HG03442 (cell line): ENCODE data around the gene ANKS1B.

Experiments
- ATAC-seq: cut with Tn5 transposase; IDR thresholded peaks from one replicate; pipeline ENCODE4 v1.9.1; 2021; ENCODE audit warnings: mild to moderate bottlenecking, moderate library complexity; ENCODE audit not compliant: unreplicated experiment

The ANKS1B gene

DNA sequence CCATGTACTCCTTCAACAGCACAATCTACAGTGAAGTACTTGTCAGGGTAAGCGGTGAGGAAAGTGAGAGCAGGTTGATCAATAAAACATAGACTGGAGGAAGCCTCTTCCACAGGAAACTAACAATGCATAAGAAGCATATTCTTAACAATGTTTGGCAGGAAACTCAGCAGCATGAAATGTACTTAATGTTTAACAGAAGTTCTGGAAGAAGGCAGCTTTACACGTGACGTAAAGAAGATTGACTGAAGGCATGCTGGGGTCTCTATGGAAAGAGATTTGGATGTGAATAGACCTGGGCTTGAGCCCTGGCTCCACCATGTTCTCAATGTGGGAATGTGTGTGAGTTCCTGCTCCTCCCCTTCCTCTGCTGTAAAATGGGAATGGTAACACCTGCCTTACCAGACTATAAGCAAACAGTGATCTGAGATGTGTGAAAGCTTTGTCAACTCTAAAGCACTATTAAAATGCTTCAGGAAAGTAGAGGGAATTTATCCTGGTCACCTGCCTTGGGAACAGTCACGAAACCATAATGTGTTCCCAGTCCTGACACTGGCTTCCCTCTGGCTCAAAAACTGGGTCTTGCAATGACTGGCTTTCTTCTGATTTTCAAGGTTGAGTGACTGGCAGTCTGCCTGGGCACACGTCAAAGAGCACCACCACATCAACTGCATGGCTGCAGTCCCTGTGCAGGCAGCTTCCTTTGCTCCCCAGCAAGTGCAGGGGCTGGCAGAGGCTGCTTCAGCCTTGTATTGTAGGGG, 955.0 kb downstream of the ANKS1B start:
- ATAC-seq = no peak

DNA sequence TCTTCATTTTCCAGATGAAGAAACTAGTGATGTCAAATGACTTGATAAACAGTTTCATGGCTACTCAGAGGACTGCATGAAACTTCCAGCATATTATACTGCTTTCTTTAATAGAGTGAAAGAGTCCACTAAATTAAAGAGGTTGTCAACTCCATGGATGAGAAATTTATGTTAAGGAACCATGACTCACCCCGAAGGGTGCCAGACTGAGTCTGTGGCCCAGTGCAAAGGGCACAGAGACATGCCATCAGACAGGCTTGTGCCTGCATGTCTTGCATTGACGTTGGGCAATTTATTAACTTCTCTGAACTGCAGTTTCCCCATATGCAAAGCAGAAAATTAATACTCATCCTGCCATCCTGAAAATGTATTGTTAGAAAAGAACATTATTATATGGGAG, 957.3 kb downstream of the ANKS1B start:
- no peak for ATAC-seq

DNA sequence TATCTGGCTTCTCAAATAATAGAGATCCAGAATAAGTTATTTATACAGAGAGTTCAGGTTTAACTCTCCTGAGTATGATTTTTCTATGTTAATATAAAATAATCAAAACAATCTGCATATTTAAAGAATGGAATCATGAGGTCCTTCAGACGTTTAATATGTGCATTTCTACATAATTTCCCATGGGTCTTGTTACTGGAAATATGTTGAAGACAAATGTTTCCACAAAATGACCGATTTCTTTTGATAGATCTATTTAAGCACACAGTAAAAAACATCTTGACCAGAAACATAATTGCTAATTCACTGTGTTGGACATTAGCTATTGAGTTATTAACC, 957.7 kb downstream of the ANKS1B start:
- no peak for ATAC-seq

- peak; percentile 42 for ATAC-seq
Measured at GRCh38 chr12:99026332-99027054, 958.2 kb downstream of the ANKS1B start.

DNA sequence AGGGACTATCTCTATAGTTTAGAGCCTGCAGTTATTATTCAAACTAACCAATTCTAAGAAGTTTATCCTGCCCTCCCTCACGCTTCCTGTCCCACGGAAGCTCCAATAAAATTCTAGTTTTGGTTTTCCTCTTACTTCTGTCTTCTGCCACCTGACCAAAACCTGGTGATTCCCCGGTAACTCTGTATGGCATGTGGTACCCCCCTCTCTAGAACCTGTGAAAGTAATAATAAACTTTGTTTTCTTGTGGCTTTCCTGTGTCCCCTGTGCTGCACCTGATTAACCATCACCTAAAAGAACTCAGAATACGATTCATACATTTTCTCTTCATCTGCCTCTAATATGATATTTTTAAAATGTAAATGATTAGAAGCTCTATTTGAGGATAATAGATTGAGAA, 959.9 kb downstream of the ANKS1B start:
- ATAC-seq = no peak

- ATAC-seq = no peak
Measured at GRCh38 chr12:99024191-99024590, 960.5 kb downstream of the ANKS1B start.

DNA sequence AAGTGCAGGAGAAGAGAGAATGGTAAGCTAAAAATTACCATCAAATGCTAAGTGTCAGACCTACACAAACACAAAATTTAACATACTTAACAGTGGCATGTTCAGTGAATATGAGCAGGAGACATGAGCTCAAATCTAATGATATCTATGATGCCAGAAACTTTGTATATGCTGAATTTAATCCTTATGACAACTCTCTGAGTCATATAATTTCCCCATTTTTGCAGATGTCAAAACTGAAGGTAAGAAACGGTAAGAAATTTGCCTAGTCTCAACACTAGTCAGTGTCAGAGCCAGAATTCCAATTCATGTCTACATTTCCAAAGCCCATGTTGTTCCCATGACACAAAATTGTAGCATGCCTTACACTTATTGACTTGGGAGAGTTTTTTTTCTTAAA, 963.9 kb downstream of the ANKS1B start:
- no peak for ATAC-seq

- ATAC-seq = no peak
Measured at GRCh38 chr12:99019798-99020197, 964.9 kb downstream of the ANKS1B start.

DNA sequence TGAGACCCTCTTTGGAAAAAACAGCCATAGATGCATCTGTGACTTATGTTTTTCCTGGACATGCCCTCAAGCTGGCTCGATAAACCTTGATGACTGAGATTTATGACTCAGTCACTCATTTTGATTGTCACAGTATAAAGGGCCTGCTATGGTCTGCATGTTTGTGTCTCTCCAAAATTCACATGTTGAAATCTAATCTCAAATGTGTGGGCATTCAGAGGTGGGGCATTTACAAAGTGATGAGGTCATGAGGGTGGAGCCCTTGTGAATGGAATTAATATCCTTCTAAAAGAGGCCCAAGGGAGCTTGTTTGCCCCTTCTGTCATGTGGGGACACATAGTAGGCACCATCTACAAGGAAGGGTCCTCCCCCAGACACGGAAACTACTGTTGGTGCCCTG, 966.8 kb downstream of the ANKS1B start:
- no peak for ATAC-seq

DNA sequence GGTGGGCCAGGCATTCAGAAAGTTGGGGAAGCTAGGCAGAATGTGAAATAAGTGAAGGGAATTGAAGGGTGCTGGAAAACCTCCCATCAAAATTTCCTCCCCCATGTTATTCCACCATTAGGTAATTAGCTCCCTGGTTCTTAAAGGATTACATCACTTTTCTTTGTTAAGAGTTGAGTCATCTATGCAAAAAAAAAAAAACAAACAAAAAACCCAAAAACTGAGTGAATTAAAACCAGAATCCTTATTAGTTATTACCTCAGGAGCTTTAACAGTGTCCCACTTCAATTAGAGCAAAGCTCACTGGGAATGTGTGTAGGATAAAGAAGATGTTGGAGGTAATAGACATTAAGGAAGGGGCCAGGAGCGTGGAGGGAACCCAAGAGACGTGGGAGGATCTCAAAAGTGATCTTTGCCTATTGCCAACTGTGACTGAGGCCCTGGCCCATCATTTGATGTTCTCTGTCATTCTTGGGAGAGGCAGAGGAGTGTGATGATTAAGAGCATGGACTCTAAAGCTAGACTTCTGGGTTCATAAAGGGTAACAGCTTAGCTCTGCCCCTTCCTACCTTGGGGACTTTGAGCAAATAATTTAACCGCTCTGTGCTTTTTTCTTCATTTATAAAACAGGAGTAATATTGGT, 975.0 kb downstream of the ANKS1B start:
- no peak for ATAC-seq

- ATAC-seq = no peak
Measured at GRCh38 chr12:99005601-99006000, 979.1 kb downstream of the ANKS1B start.

- no peak for ATAC-seq
Measured at GRCh38 chr12:99004799-99005466, 979.8 kb downstream of the ANKS1B start.

- ATAC-seq = no peak
Measured at GRCh38 chr12:99002731-99003130, 982.0 kb downstream of the ANKS1B start.

DNA sequence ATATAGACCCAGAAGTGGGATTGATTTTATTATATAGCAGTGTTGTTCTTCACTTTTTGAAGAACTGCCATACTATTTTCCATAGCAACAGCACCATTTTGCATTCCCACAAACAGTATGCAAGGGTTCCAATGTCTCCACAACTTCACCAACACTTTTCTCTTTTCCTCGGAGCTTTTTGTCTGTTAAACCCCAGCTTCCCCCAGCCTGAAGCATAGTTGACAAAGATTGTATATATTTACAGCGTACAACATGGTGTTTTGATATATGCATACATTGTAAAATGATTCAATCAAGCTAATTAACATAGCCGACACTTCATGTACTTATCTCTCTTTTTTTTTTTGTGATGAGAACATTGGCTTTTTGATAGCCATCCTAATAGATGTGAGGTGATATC, 982.6 kb downstream of the ANKS1B start:
- ATAC-seq = no peak

GRCh38 chr12:98999559-98999958, 985.2 kb downstream of the ANKS1B start:
- ATAC-seq = no peak

- ATAC-seq = peak; percentile 92
Measured at GRCh38 chr12:98998697-98999299, 985.9 kb downstream of the ANKS1B start.

DNA sequence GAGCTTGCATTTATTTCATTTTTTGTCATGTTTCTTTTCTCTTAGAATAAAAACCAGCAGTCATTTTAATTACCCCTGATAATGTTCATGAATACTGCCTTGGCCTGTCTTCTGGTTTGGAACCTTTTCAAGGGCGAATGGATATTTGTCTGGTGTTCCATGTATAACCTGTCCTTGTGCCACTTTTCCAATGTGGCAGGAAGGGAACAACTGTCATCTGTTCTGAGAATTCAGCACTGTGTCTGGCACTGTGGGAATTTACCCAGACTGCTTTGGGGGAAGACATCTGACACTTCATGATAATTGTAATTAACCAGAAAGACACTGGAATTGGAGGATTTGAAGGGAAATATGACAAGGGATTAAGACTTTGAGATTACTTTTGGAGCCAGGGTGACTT, 986.8 kb downstream of the ANKS1B start:
- ATAC-seq = no peak

GRCh38 chr12:98990648-98991047, 994.1 kb downstream of the ANKS1B start:
- ATAC-seq = no peak

DNA sequence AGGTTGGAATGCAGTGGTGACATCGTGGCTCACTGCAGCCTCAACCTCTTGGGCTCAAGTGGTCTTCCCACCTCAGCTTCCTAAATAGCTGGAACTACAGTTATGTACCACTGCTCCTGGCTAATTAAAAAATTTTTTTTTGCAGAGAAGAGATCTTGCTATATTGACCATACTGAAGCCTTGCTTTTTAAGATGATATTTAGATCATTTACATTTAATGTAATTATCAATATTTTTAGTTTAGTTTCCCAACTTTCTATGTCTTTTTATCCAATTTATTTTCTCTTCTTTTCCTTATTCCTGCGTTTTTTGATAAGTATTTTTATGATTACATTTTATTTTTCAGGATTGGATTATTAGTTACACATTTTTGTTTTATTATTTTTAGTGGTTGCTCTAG, 999.6 kb downstream of the ANKS1B start:
- no peak for ATAC-seq

- no peak for ATAC-seq
Measured at GRCh38 chr12:98983647-98984046, 1001.1 kb downstream of the ANKS1B start.

GRCh38 chr12:98980508-98980907, 1004.2 kb downstream of the ANKS1B start:
- ATAC-seq = no peak
